Kidney (tissue), 14 donors: ENCODE data around the gene TMEM181. TPM values are rescaled to one million over a fixed set of nuclear protein-coding genes. Genes with fewer than 3 reads are reported as not detected.

Source experiments
- DNase-seq, 5 donors: peaks; one replicate each; pipeline ENCODE4 v3.0.0-alpha.2; 2013 to 2020
- FAIRE-seq: peaks from 2 replicates; lab custom pipeline; 2012; peaks lifted over from hg19 to GRCh38; lab: Jason Lieb, UNC
- H3K27ac ChIP-seq, 2 donors: one replicate each; pipeline ENCODE4 v1.7.0; 2013; ENCODE audit warnings: low read depth in 2 of 2, low read length in 2 of 2, inconsistent platforms in 1 of 2
- H3K27me3 ChIP-seq: one replicate; pipeline ENCODE4 v1.7.1; 2013; ENCODE audit warnings: low read length, inconsistent platforms; ENCODE audit not compliant: control insufficient read depth, insufficient read depth
- H3K36me3 ChIP-seq, 3 donors: one replicate each; pipeline versions ENCODE4 v1.7.0 to v1.7.1; 2013; ENCODE audit warnings: low read length in 3 of 3, control low read depth in 1 of 3, inconsistent platforms in 1 of 3; ENCODE audit not compliant: insufficient read depth in 3 of 3, control insufficient read depth in 2 of 3
- H3K4me1 ChIP-seq, 3 donors: one replicate each; pipeline versions ENCODE4 v1.7.0 to v1.7.1; 2013; ENCODE audit warnings: low read length in 3 of 3, inconsistent platforms in 1 of 3, low read depth in 1 of 3; ENCODE audit not compliant: control insufficient read depth in 2 of 3, insufficient read depth in 2 of 3
- H3K4me3 ChIP-seq, 3 donors: one replicate each; pipeline versions ENCODE4 v1.7.0 to v1.8.1; 2013; ENCODE audit warnings: low read length in 3 of 3, control low read depth in 1 of 3, inconsistent platforms in 1 of 3
- H3K9ac ChIP-seq, 3 donors: one replicate each; pipeline versions ENCODE4 v1.7.0 to v1.7.1; 2013; ENCODE audit warnings: low read length in 3 of 3, control low read depth in 1 of 3, inconsistent platforms in 1 of 3
- H3K9me3 ChIP-seq, 3 donors: one replicate each; pipeline versions ENCODE4 v1.7.0 to v1.7.1; 2013; ENCODE audit warnings: low read length in 3 of 3, control low read depth in 1 of 3, inconsistent platforms in 1 of 3; ENCODE audit not compliant: control insufficient read depth in 2 of 3, insufficient read depth in 1 of 3
- CTCF ChIP-seq: IDR thresholded peaks from 3 replicates; pipeline ENCODE4 v1.5.1; 2012; ENCODE audit warnings: mild to moderate bottlenecking, moderate library complexity, borderline replicate concordance; ENCODE audit not compliant: insufficient read depth; ENCODE audit errors: extremely low read depth
- intact Hi-C: fragments of 100-400 bp; cut with DNase I; formaldehyde crosslinking; loops from one replicate; pipeline ENCODE4 v1.11.1; 2022
- polyA plus RNA-seq: library from polyadenylated mRNA; stranded (reverse); fragments of 350-450 nt; fragmentation: Illumina TruSeq; extraction: RNeasy Lipid Tissue Mini Kit (QIAGEN cat#74804); gene quantifications from one replicate; pipeline ENCODE4 v1.2.3, GENCODE V29; 2014; ENCODE audit warnings: low read depth, low replicate concordance; ENCODE audit not compliant: insufficient read depth
- total RNA-seq: library from RNA; stranded (reverse); fragmentation: NEBNext Ultra II Directional; extraction: Animal tissue kit (Norgen Biotek cat#: 25700); gene quantifications from one replicate; pipeline ENCODE4 v1.2.1, GENCODE V29; 2021
- donor health status: control.
- donor health status: control.
- donor health status: control.
- donor health status: control.
- donor health status: control.
- donor health status: DM: yes; HTN: yes; CAD: no.
- donor health status: Normal renal cell carcinoma (clear cell type).

Gene TMEM181
- total and polyA plus RNA-seq, 2 donors from 2014 or later = 6.9 to 19.9 TPM

GRCh38 chr6:158653577-158654354 is 93.9 kb downstream of the TMEM181 start:
- peak in 1 of 5 donors; percentile 82 for DNase-seq
- no peak for TF ChIP-seq CTCF

DNA sequence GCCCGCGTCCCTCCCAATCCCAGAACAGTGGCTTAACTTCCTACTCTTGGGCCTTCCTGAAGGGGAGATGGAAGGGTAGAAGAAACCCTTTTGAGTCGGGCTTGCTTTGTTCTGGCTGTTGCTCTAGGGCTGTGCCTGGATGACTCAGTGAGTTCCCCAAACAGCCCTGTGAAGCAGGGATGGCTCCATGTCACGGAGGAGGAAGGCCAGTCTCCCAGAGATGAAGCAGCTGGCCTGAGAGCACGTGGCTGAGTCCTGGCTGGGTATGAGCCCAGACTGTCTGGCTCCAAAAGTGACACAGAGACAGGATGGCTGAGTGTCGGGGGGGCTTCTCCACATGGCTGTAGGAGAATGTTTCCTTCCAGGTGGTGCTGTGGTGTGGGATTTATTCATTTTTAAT is 94.6 kb downstream of the TMEM181 start:
- intact Hi-C loops = no loop called here
- FAIRE-seq (no peak), DNase-seq (peak in 4 of 5 donors; percentile 46 to 90 (median 76))
- H3K4me1 ChIP-seq = peaks cover 2 to 12% (median 3%) of the 10 kb centered on the region in 3 donors
- no peaks in the 10 kb centered on the region for H3K36me3 ChIP-seq
- H3K4me3 ChIP-seq = no peak overlapping the region
- no peak overlapping the region for H3K9ac ChIP-seq
- H3K27me3 ChIP-seq = no peaks in the 10 kb centered on the region
- no peak for TF ChIP-seq CTCF
- H3K9me3 ChIP-seq = no peaks in the 10 kb centered on the region
- peak overlapping the region in 1 of 2 donors; percentile 32 for H3K27ac ChIP-seq

More at GRCh38 chr6:158653577-158654354, 93.9 kb downstream of the TMEM181 start:
- H3K9me3 ChIP-seq = no peaks in the 10 kb centered on the region
- peak overlapping the region in 1 of 2 donors; percentile 13 for H3K27ac ChIP-seq
- H3K4me1 ChIP-seq = peaks cover 2 to 16% (median 8%) of the 10 kb centered on the region in 3 donors
- intact Hi-C loops = no loop called here
- H3K9ac ChIP-seq = no peak overlapping the region
- H3K27me3 ChIP-seq = no peaks in the 10 kb centered on the region
- no peak for FAIRE-seq
- H3K36me3 ChIP-seq = no peaks in the 10 kb centered on the region
- H3K4me3 ChIP-seq = no peak overlapping the region

DNA sequence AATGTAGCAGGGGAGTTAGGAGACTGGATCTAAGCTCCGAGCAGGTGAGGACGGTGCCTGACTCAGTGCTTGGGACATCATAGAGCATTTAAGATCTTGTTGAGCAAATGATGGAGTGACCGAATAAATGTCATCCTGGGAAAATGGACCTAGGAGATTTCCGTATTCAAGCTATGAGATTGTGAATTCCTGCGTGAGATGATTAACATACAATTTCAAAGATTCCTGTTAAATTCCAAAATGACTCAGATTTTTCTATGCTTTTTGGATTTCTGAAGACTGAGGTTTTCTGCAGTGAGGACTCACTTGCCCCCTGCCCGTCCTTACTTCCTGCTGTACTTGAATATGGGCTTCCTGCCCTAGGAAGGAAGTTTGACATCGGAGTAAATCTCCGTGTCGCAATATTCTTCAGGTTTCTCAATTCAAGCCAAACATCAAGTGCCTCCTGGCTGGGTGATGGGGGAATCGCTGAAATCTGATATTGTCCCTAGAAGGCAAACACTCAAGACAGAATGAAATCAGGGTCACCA is 95.1 kb downstream of the TMEM181 start:
- Histone ChIP-seq H3K36me3 (no peaks in the 10 kb centered on the region), H3K27ac (peak overlapping the region in 1 of 2 donors; percentile 32), H3K4me3 (no peak overlapping the region), H3K4me1 (peaks cover 0 to 12% (median 2%) of the 10 kb centered on the region in 3 donors), H3K9me3 (no peaks in the 10 kb centered on the region), H3K9ac (no peak overlapping the region), H3K27me3 (no peaks in the 10 kb centered on the region)
- intact Hi-C loops = no loop called here
- FAIRE-seq (no peak), DNase-seq (peak in 1 of 5 donors; percentile 8)
- TF ChIP-seq CTCF = no peak
